Stimulated activated CD4-positive, alpha-beta T cell treated with anti-CD3 and anti-CD28 coated beads, Interleukin-1b, Interleukin-23, amount 100 ng/mL, for 24 hours (primary cell): ENCODE measurements around the gene KCNAB3.

Experiments
- DNase-seq, 4 experiments: peaks; one replicate each; pipeline ENCODE4 v3.0.0-alpha.2; 2020; ENCODE audit warnings: low read depth in 4 of 4, low spot score in 1 of 4

KCNAB3 gene

GRCh38 chr17:7881276-7882054 is 48.2 kb downstream of the KCNAB3 start:
- DNase-seq, result no peak

GRCh38 chr17:7880076-7880868 is 49.4 kb downstream of the KCNAB3 start:
- no peak for DNase-seq

- no peak for DNase-seq
These were observed 51.4 kb downstream of the KCNAB3 start for GRCh38 chr17:7878234-7878633.

- DNase-seq, result no peak
These were observed 53.8 kb downstream of the KCNAB3 start for GRCh38 chr17:7875804-7876370.

- DNase-seq, result no peak
These were observed 56.6 kb downstream of the KCNAB3 start for GRCh38 chr17:7873051-7873450.
